K562 (cell line): ENCODE measurements around the gene GPR78.

Experiments
- CAMTA2 ChIP-seq: fragments of 250-450 bp; sonication (Bioruptor Pico); conservative IDR thresholded peaks from 2 replicates; pipeline ENCODE4 v1.5.1; 2022
- CHAMP1 ChIP-seq: fragments of 450-650 bp; IDR thresholded peaks from 2 replicates; pipeline ENCODE4 v1.6.1; 2016; ENCODE audit warnings: mild to moderate bottlenecking
- ELF4 ChIP-seq: fragments of 450-650 bp; formaldehyde crosslinking; IDR thresholded peaks from 2 replicates; pipeline ENCODE4 v1.4.0; 2022; ENCODE audit warnings: missing genetic modification characterization
- ELK3 ChIP-seq: fragments of 450-650 bp; formaldehyde crosslinking; IDR thresholded peaks from 2 replicates; pipeline ENCODE4 v1.4.0; 2020; ENCODE audit warnings: mild to moderate bottlenecking
- EZH2 ChIP-seq: IDR thresholded peaks from 2 replicates; pipeline ENCODE4 v1.6.1; 2012; ENCODE audit warnings: low read depth, mild to moderate bottlenecking, inconsistent platforms, low read length, borderline replicate concordance
- NR2C2 ChIP-seq, 2 experiments: fragments of 200-800 bp in 1 of 2; sonication (Bioruptor generic) in 1 of 2; sonication (generic) in 1 of 2; formaldehyde crosslinking in 1 of 2; IDR thresholded peaks; 2 replicates each; pipeline versions ENCODE4 v1.6.1 to v1.8.0; 2016 to 2022; ENCODE audit warnings: mild to moderate bottlenecking in 1 of 2, missing compliant biosample characterization in 1 of 2, missing genetic modification characterization in 1 of 2, missing genetic modification reagents in 1 of 2
- PHF8 ChIP-seq: fragments of 200-600 bp; sonication (generic); IDR thresholded peaks from 2 replicates; pipeline ENCODE4 v1.6.1; 2012; ENCODE audit warnings: mixed run types, mild to moderate bottlenecking, inconsistent platforms, low read length, moderate library complexity, borderline replicate concordance
- POLR2A ChIP-seq: fragments of 450-650 bp; conservative IDR thresholded peaks from 2 replicates; pipeline ENCODE4 v1.6.1; 2016
- TBL1XR1 ChIP-seq, 2 experiments: IDR thresholded peaks; 2 replicates each; pipeline ENCODE4 v1.6.1; 2012; ENCODE audit warnings: improper control_type of control experiment in 2 of 2, low read length in 2 of 2, mild to moderate bottlenecking in 1 of 2
- ZNF146 ChIP-seq: IDR thresholded peaks from one replicate; pipeline ENCODE4 v1.6.1; 2018; ENCODE audit warnings: missing compliant biosample characterization; ENCODE audit not compliant: unreplicated experiment
- TF ChIP-seq, protein P1 (sequence below), 3 experiments: IDR thresholded peaks in 2 of 3; conservative IDR thresholded peaks in 1 of 3; 2 replicates each; pipeline ENCODE4 v1.5.1; 2011 to 2012; ENCODE audit warnings: low read length in 3 of 3, mild to moderate bottlenecking in 3 of 3, control low read depth in 2 of 3, improper control_type of control experiment in 1 of 3, inconsistent platforms in 1 of 3, low read depth in 1 of 3, mixed read lengths in 1 of 3, moderate library complexity in 1 of 3; ENCODE audit not compliant: insufficient read depth in 2 of 3

DNA sequence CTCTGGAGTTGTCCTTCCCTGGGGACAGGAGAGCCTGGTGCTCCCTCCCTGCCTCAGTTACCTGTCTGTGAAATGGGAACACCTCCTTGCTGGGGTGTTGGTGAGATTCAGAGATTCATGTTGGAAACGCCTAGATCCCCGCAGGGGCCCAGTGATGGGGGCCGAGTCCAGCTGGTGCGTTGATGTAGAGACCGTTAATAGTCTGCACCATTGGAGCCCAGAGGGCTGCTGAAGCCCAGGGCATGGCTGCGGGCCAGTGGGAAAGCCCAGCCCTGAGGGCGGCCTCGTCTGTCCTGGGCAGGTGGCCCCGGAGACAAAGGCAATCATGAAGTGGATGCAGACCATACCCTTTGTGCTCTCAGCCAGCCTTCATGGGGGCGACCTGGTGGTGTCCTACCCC lies 26.8 kb downstream of the GPR78 start:
- TF ChIP-seq CHAMP1: no peak
- no peak for TF ChIP-seq POLR2A
- no peak for TF ChIP-seq PHF8
- no peak for TF ChIP-seq TBL1XR1 (IDR thresholded peaks at IDR 0.05; ENCODE audit: low read length in 2 of 2)
- no peak for TF ChIP-seq ELF4
- TF ChIP-seq, protein P1, sequence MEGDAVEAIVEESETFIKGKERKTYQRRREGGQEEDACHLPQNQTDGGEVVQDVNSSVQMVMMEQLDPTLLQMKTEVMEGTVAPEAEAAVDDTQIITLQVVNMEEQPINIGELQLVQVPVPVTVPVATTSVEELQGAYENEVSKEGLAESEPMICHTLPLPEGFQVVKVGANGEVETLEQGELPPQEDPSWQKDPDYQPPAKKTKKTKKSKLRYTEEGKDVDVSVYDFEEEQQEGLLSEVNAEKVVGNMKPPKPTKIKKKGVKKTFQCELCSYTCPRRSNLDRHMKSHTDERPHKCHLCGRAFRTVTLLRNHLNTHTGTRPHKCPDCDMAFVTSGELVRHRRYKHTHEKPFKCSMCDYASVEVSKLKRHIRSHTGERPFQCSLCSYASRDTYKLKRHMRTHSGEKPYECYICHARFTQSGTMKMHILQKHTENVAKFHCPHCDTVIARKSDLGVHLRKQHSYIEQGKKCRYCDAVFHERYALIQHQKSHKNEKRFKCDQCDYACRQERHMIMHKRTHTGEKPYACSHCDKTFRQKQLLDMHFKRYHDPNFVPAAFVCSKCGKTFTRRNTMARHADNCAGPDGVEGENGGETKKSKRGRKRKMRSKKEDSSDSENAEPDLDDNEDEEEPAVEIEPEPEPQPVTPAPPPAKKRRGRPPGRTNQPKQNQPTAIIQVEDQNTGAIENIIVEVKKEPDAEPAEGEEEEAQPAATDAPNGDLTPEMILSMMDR (IDR thresholded peaks at IDR 0.05 in 2 of 3, conservative IDR thresholded peaks at IDR 0.05 in 1 of 3; ENCODE audit: insufficient read depth in 2 of 3, low read depth in 1 of 3, low read length in 3 of 3): no peak
- TF ChIP-seq CAMTA2 (CRISPR knock-in tag): no peak
- no peak for TF ChIP-seq ZNF146 (CRISPR knock-in tag)
- no peak for TF ChIP-seq NR2C2 (CRISPR knock-in tag; IDR thresholded peaks at IDR 0.05)
- no peak for TF ChIP-seq NR2C2 (tag; IDR thresholded peaks at IDR 0.05)
- TF ChIP-seq ELK3 (CRISPR knock-in tag): no peak
- no peak for TF ChIP-seq EZH2
